Natural killer cell (primary cell): ENCODE measurements around the gene ST3GAL3. TPM values are rescaled to one million over a fixed set of nuclear protein-coding genes. Genes with fewer than 3 reads are reported as not detected.

Source experiments
- ATAC-seq, 3 donors: fragments of 150-1000 bp in 2 of 3; fragments of 200-7000 bp in 1 of 3; cut with Tn5 transposase; 1 replicate in 1 of 3; 2 replicates in 2 of 3; pipeline ENCODE4 v1.10.0; 2021; ENCODE audit warnings: mild to moderate bottlenecking in 2 of 3, moderate library complexity in 2 of 3
- DNase-seq, 2 donors: peaks; one replicate each; pipeline versions ENCODE4 v3.0.0 to v3.0.0-alpha.2; 2013 to 2021; ENCODE audit warnings: mixed read lengths in 1 of 2
- H3K27ac ChIP-seq: one replicate; pipeline ENCODE4 v1.5.1; 2013; ENCODE audit warnings: mild to moderate bottlenecking, low read length
- H3K27me3 ChIP-seq: one replicate; pipeline ENCODE4 v1.6.1; 2013; ENCODE audit warnings: low read length; ENCODE audit not compliant: control insufficient read depth, insufficient read depth
- H3K36me3 ChIP-seq: one replicate; pipeline ENCODE4 v1.6.1; 2013; ENCODE audit warnings: low read length; ENCODE audit not compliant: control insufficient read depth, insufficient read depth
- H3K4me1 ChIP-seq: one replicate; pipeline ENCODE4 v1.6.1; 2013; ENCODE audit warnings: low read length; ENCODE audit not compliant: control insufficient read depth, insufficient read depth
- H3K4me3 ChIP-seq: one replicate; pipeline ENCODE4 v1.5.1; 2013; ENCODE audit warnings: low read length
- H3K9me3 ChIP-seq: one replicate; pipeline ENCODE4 v1.6.1; 2013; ENCODE audit warnings: low read length; ENCODE audit not compliant: control insufficient read depth, insufficient read depth
- H3K27ac Mint-ChIP-seq, 2 donors: one replicate each; pipeline ENCODE4 v1.8.0; 2022; ENCODE audit warnings: mild to moderate bottlenecking in 2 of 2, mixed read lengths in 2 of 2, moderate library complexity in 1 of 2
- H3K27me3 Mint-ChIP-seq, 2 donors: one replicate each; pipeline ENCODE4 v1.8.0; 2022; ENCODE audit warnings: low read depth in 2 of 2, mixed read lengths in 2 of 2
- H3K36me3 Mint-ChIP-seq: one replicate; pipeline ENCODE4 v1.8.0; 2022; ENCODE audit warnings: mixed read lengths
- H3K4me1 Mint-ChIP-seq, 2 donors: one replicate each; pipeline ENCODE4 v1.8.0; 2022; ENCODE audit warnings: mixed read lengths in 2 of 2
- H3K4me3 Mint-ChIP-seq: one replicate; pipeline ENCODE4 v1.8.0; 2022; ENCODE audit warnings: mild to moderate bottlenecking, moderate library complexity, mixed read lengths
- H3K9me3 Mint-ChIP-seq, 2 donors: one replicate each; pipeline ENCODE4 v1.8.0; 2022; ENCODE audit warnings: mixed read lengths in 2 of 2
- CTCF ChIP-seq: fragments of 200-600 bp; IDR thresholded peaks from one replicate; pipeline ENCODE4 v1.8.0; 2022; ENCODE audit warnings: antibody characterized with exemption
- WGBS: methylation state at CpG from one replicate; pipeline ENCODE4 v1.1.7; 2013; ENCODE audit warnings: missing lambda C conversion rate; ENCODE audit not compliant: insufficient coverage; 5-methylcytosine and 5-hydroxymethylcytosine counted together
- intact Hi-C: fragments of 100-400 bp; cut with micrococcal nuclease; formaldehyde crosslinking; loops from one replicate; pipeline ENCODE4 v1.14.2; 2022
- total RNA-seq, 4 donors: library from RNA; stranded (reverse); fragments of 120-200 nt in 1 of 4; gene quantifications; one replicate each; pipeline versions ENCODE4 v1.2.3 to v1.2.4, GENCODE V29; 2013 to 2022

ST3GAL3 gene
- total RNA-seq, 3 donors from 2014 or later (not counting 1 experiment from before 2014, with no cell fraction given): 22.2 to 27.3 (median 22.3) TPM

DNA sequence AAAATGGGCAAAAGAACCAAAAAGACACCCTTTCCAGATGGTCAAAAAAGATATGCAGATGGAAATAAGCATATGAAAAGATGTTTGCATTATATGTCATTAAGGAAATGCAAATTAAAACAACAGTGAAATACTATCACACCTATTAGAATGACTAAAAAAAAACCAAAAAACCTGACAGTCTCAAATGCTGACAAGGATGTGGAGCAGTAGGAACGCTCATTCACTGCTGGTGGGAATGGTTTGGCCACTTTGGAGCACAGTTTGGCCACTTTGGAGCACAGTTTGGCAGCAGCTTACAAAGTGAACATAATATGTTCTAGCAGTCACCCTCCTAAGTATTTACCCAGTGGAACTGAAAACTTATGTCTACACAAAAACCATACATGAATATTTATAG, 121.2 kb downstream of the ST3GAL3 start:
- WGBS: 100% methylated on average over 1 of the region's 1 CpG
- no peaks in the 10 kb centered on the region for H3K36me3 Mint-ChIP-seq
- no peak overlapping the region for H3K27ac ChIP-seq
- no peak overlapping the region for H3K4me3 Mint-ChIP-seq
- no peaks in the 10 kb centered on the region for H3K9me3 Mint-ChIP-seq
- intact Hi-C loops: no loop called here
- DNase-seq: no peak
- H3K27me3 Mint-ChIP-seq: no peaks in the 10 kb centered on the region
- H3K9me3 ChIP-seq: no peaks in the 10 kb centered on the region
- H3K36me3 ChIP-seq: no peaks in the 10 kb centered on the region
- no peaks in the 10 kb centered on the region for H3K27me3 ChIP-seq
- H3K27ac Mint-ChIP-seq: no peak overlapping the region
- ATAC-seq: no peak
- no peak for TF ChIP-seq CTCF
- no peak overlapping the region for H3K4me3 ChIP-seq
- no peaks in the 10 kb centered on the region for H3K4me1 Mint-ChIP-seq
- H3K4me1 ChIP-seq: peaks cover 5% of the 10 kb centered on the region

DNA sequence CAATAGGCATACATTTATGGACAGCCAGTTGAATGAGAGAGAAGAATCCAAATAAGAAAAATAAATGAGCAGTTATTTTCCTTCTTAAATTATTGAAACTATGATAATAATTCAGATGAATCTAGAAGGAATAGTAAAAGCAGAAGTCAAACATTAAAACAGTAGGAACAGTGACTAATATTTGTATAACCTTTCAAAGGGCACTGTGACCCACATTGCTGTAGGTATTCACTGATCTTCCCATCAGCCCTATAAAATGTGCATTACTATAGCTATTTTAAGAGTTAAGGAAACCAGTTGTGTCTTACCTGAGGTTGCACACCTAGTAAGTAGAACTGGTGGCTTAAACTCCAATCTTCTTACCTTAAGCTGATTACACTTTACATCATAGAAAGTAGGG, 123.5 kb downstream of the ST3GAL3 start:
- no peak overlapping the region for H3K4me3 ChIP-seq
- no peak overlapping the region for H3K27ac ChIP-seq
- H3K36me3 Mint-ChIP-seq: no peaks in the 10 kb centered on the region
- TF ChIP-seq CTCF: no peak
- intact Hi-C loops: no loop called here
- no peak for ATAC-seq
- no peak overlapping the region for H3K27ac Mint-ChIP-seq
- no peak for DNase-seq
- no peaks in the 10 kb centered on the region for H3K9me3 Mint-ChIP-seq
- no peak overlapping the region for H3K4me3 Mint-ChIP-seq
- H3K9me3 ChIP-seq: no peaks in the 10 kb centered on the region
- H3K4me1 Mint-ChIP-seq: peaks cover 9 to 11% of the 10 kb centered on the region in 2 donors
- H3K4me1 ChIP-seq: peaks cover 20% of the 10 kb centered on the region
- no peaks in the 10 kb centered on the region for H3K36me3 ChIP-seq
- H3K27me3 Mint-ChIP-seq: no peaks in the 10 kb centered on the region
- no peaks in the 10 kb centered on the region for H3K27me3 ChIP-seq

GRCh38 chr1:43831851-43832250, 124.5 kb downstream of the ST3GAL3 start:
- no peaks in the 10 kb centered on the region for H3K27me3 ChIP-seq
- no peaks in the 10 kb centered on the region for H3K9me3 Mint-ChIP-seq
- DNase-seq (no peak), ATAC-seq (no peak)
- no peak for TF ChIP-seq CTCF
- H3K4me1 Mint-ChIP-seq: peaks cover 9 to 13% of the 10 kb centered on the region in 2 donors
- no peaks in the 10 kb centered on the region for H3K27me3 Mint-ChIP-seq
- no peak overlapping the region for H3K4me3 Mint-ChIP-seq
- no peak overlapping the region for H3K27ac ChIP-seq
- H3K36me3 ChIP-seq: no peaks in the 10 kb centered on the region
- H3K4me3 ChIP-seq: no peak overlapping the region
- H3K27ac Mint-ChIP-seq: no peak overlapping the region
- H3K36me3 Mint-ChIP-seq: no peaks in the 10 kb centered on the region
- H3K4me1 ChIP-seq: peaks cover 27% of the 10 kb centered on the region
- intact Hi-C loops: no loop called here
- no peaks in the 10 kb centered on the region for H3K9me3 ChIP-seq
- 65% methylated on average over 2 of the region's 2 CpGs for WGBS

DNA sequence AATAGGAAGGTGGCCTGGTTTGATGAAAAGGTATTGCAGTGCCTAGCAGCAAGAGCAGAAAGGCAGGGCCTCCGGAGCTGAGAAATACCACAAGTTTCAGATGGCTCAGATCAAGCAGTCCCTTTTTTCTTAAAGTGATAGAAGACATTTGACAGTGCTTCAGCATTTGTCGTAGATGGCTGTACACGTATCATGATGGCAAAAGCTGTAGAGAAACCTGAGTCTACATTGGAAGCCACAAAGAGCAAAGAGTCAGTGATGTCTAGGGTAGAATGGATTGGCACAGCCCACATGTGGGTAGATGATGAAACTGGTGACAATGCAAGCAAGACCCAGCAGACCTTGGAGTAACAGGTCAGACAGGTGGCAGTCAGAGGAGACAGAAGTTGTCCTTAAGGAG, 124.9 kb downstream of the ST3GAL3 start:
- Mint-ChIP-seq H3K4me1 (peaks cover 9 to 13% of the 10 kb centered on the region in 2 donors), H3K36me3 (no peaks in the 10 kb centered on the region), H3K9me3 (no peaks in the 10 kb centered on the region), H3K27ac (no peak overlapping the region), H3K4me3 (no peak overlapping the region), H3K27me3 (no peaks in the 10 kb centered on the region)
- WGBS: 38% methylated on average over 3 of the region's 3 CpGs
- TF ChIP-seq CTCF: no peak
- H3K4me3 ChIP-seq: no peak overlapping the region
- no peak for DNase-seq
- no peaks in the 10 kb centered on the region for H3K36me3 ChIP-seq
- H3K27ac ChIP-seq: no peak overlapping the region
- ATAC-seq: no peak
- H3K9me3 ChIP-seq: no peaks in the 10 kb centered on the region
- no peaks in the 10 kb centered on the region for H3K27me3 ChIP-seq
- H3K4me1 ChIP-seq: peaks cover 27% of the 10 kb centered on the region
- intact Hi-C loops: no loop called here
